ENCODE data around the gene CD180.

DNA sequence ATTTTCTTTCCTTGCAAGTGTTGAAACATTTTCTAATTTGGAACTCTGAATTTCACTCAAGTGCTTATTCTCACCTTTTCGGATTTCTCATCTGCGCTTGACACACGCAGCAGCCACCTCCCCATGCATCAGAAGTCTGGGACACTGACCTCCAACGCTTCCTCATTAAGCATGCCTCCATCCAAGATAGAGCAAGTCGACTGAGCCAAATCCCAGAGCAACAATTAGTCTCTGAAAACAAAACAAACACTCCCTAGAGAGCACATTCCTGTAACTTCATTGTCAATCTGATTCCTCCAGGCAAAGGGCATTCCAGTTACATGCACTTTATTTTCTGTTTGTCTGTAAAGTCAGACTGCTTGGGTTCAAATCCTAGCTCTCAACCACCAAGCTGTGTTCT lies 5.7 kb downstream of the CD180 start:
- TF ChIP-seq CTCF (IDR thresholded peaks at IDR 0.05 in 4 of 5, conservative IDR thresholded peaks at IDR 0.05 in 1 of 5), result no peak
- TF ChIP-seq POLR2A (IDR thresholded peaks at IDR 0.05), result no peak

Data from gastrocnemius medialis (tissue), 4 donors.